ENCODE results near the gene SIKE1.

The SIKE1 gene

GRCh38 chr1:114737314-114737849 is 43.1 kb downstream of the SIKE1 start:
- no peak for TF ChIP-seq CTCF (conservative IDR thresholded peaks at IDR 0.05; ENCODE audit: low read depth, low read length)
- DNase-seq (ENCODE audit: low read depth): no peak
- H3K4me3 ChIP-seq (ENCODE audit: low read length): no peak overlapping the region

DNA sequence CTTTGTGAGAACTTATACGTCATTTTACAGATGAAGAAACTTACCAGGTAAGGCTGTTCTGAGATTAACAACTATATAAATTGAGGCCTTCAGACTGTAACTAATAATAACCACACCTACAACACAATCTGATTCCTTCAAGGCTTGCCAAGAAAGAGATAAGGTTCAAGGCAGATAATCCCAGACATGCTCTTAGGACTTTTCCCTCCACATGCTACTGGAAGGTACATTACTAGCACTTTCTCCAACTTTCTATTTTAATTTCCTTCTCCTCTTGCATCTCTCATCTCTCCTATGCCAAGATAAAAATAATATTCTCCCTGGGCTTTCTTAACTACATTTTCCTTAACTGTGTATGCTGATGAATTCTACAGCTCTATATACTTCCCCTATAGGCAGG is 45.0 kb downstream of the SIKE1 start:
- DNase-seq (ENCODE audit: low read depth): no peak
- no peak for TF ChIP-seq CTCF (conservative IDR thresholded peaks at IDR 0.05; ENCODE audit: low read depth, low read length)
- no peak overlapping the region for H3K4me3 ChIP-seq (ENCODE audit: low read length)

DNA sequence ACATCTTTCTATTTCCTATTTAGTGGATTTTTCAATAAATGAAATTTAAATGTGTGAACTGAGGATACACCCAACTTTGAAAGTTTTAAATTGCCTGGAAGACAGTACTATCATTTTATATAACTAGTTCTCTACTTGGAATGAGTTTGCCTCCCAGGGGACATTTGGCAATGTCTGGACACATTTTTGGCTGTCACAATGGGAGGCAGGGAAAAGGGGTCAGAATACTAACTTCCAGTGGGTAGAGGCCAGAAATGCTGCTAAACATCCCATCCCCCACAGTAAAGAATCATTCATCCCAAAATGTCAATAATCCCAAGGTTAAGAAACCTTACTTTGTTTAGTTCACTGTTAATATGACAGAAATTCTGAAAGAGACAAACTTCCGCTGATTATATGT is 50.7 kb downstream of the SIKE1 start:
- no peak overlapping the region for H3K4me3 ChIP-seq (ENCODE audit: low read length)
- no peak for DNase-seq (ENCODE audit: low read depth)
- no peak for TF ChIP-seq CTCF (conservative IDR thresholded peaks at IDR 0.05; ENCODE audit: low read depth, low read length)

DNA sequence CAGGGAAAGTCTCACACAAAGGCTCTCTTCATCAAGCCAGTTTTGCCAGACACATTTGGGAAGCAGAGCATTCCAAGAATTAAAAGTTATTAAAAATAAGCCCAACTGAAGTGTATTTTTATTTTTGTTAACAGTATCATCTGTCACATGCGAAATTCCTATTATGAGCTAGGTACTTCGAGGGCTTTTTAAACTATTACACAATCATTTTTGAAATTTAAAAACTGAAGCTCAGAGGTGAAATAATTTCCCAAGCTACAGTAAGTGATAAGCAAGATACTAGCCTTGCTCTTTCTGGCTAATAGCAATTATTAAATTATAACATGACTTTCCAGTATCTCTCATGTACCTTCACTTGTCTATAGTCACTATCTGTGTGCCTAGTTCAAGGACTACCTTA is 51.9 kb downstream of the SIKE1 start:
- no peak for TF ChIP-seq CTCF (conservative IDR thresholded peaks at IDR 0.05; ENCODE audit: low read depth, low read length)
- H3K4me3 ChIP-seq (ENCODE audit: low read length): no peak overlapping the region
- DNase-seq (ENCODE audit: low read depth): no peak

GRCh38 chr1:114725230-114725629 is 55.3 kb downstream of the SIKE1 start:
- TF ChIP-seq CTCF (conservative IDR thresholded peaks at IDR 0.05; ENCODE audit: low read depth, low read length): no peak

GRCh38 chr1:114723915-114724314 is 56.6 kb downstream of the SIKE1 start:
- H3K4me3 ChIP-seq (ENCODE audit: low read length): no peak overlapping the region
- no peak for TF ChIP-seq CTCF (conservative IDR thresholded peaks at IDR 0.05; ENCODE audit: low read depth, low read length)
- DNase-seq (ENCODE audit: low read depth): no peak

More at GRCh38 chr1:114725230-114725629, 55.3 kb downstream of the SIKE1 start:
- DNase-seq (ENCODE audit: low read depth): no peak
- no peak overlapping the region for H3K4me3 ChIP-seq (ENCODE audit: low read length)

- TF ChIP-seq CTCF (conservative IDR thresholded peaks at IDR 0.05; ENCODE audit: low read depth, low read length): no peak
- DNase-seq (ENCODE audit: low read depth): no peak
- no peak overlapping the region for H3K4me3 ChIP-seq (ENCODE audit: low read length)
Observed at GRCh38 chr1:114723457-114723856, 57.0 kb downstream of the SIKE1 start.

Data from retinal pigment epithelial cell (primary cell).